Placental epithelial cell (primary cell): ENCODE measurements around the gene MROH7. TPM values are rescaled to one million over a fixed set of nuclear protein-coding genes. Genes with fewer than 3 reads are reported as not detected.

ENCODE experiments used
- total RNA-seq: library from RNA; depleted of rRNA; stranded (reverse); fragments of >200 nt; gene quantifications from 2 replicates; pipeline ENCODE4 v1.2.3, GENCODE V29; 2012

MROH7 gene
- total RNA-seq = 1.1 and 1.2 TPM in 2 replicates

GRCh38 chr1:54640863-54641836 is at the start of gene MROH7:
TSS of gene MROH7 (plus strand) at chr1:54641786. CDS start at chr1:54652927, 11,141 bp downstream.

GRCh38 chr1:54623216-54624007 is 18.2 kb upstream of the MROH7 start, which contains the start of gene FAM151A:
TSS of gene FAM151A (minus strand) at chr1:54623525. CDS start at chr1:54623395, 130 bp downstream.

GRCh38 chr1:54715493-54716298 is 74.1 kb downstream of the MROH7 start, which contains the start of gene TTC4:
TSS of gene TTC4 (plus strand) at chr1:54715861. CDS start at chr1:54715909, 48 bp downstream.

Other genes starting within 250 kb of the MROH7 start
- gene SSBP3, start 235.4 kb upstream of the MROH7 start, total RNA-seq = 7.8 and 9.4 TPM in 2 replicates
- 5.1 and 6.1 TPM in 2 replicates for gene ACOT11, start 93.6 kb upstream of the MROH7 start, total RNA-seq
- not detected in 2 replicates for gene FAM151A, start 18.3 kb upstream of the MROH7 start, total RNA-seq
- 16.2 and 16.5 TPM in 2 replicates for gene TTC4, start 74.1 kb downstream of the MROH7 start, total RNA-seq
- gene PARS2, start 122.7 kb downstream of the MROH7 start, total RNA-seq = 5.5 and 9.5 TPM in 2 replicates
- gene TTC22, start 159.5 kb downstream of the MROH7 start, total RNA-seq = 17.3 and 22.6 TPM in 2 replicates
- 16.5 and 160 TPM in 2 replicates for gene DHCR24, start 245.4 kb downstream of the MROH7 start, total RNA-seq